Measurements from ENCODE around the gene CCDC57. TPM values are rescaled to one million over a fixed set of nuclear protein-coding genes. Genes with fewer than 3 reads are reported as not detected.
A peak's percentile ranks its signal among the peaks of the same experiment; 100 is the strongest.

Gene CCDC57
- total RNA-seq, 1 donor from 2014 or later = 50.5 TPM

DNA sequence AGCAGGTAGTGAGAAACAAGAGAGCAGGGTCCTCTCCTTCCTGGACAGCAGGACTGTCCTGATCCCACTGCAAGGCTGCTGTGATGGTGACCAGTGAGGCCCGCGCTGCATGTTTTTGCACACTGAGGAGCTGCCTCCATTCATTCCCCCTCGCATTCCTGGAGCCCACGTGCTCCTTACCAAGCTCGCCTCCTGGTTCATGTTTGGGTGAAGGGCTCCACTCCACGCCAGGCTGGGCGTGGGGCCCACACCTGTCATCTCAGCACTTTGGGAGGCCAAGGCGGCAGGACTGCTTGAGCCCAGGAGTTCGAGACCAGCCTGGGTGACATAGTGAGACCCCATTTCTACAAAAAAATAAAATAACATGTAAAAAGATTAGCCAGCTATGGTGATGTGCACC is 99.2 kb downstream of the CCDC57 start:
- Histone ChIP-seq H3K4me1 (peaks cover 3% of the 10 kb centered on the region), H3K9me3 (no peaks in the 10 kb centered on the region), H3K27ac (peak overlapping the region; percentile 71), H3K27me3 (no peaks in the 10 kb centered on the region), H3K36me3 (no peaks in the 10 kb centered on the region), H3K4me3 (no peak overlapping the region)
- intact Hi-C loops (cut with DNase I) = no loop called here
- TF ChIP-seq CTCF (IDR thresholded peaks at IDR 0.05) = no peak
- peak; percentile 47 for ATAC-seq
- no peak for DNase-seq

GRCh38 chr17:82112914-82113311 is 99.7 kb downstream of the CCDC57 start:
- Histone ChIP-seq H3K36me3 (no peaks in the 10 kb centered on the region), H3K27me3 (no peaks in the 10 kb centered on the region), H3K4me1 (peaks cover 9% of the 10 kb centered on the region), H3K27ac (peak overlapping the region; percentile 71), H3K9me3 (no peaks in the 10 kb centered on the region), H3K4me3 (peak overlapping the region; percentile 27)
- intact Hi-C loops (cut with DNase I) = no loop called here
- DNase-seq (no peak), ATAC-seq (peak; percentile 58)
- TF ChIP-seq CTCF (IDR thresholded peaks at IDR 0.05) = no peak

DNA sequence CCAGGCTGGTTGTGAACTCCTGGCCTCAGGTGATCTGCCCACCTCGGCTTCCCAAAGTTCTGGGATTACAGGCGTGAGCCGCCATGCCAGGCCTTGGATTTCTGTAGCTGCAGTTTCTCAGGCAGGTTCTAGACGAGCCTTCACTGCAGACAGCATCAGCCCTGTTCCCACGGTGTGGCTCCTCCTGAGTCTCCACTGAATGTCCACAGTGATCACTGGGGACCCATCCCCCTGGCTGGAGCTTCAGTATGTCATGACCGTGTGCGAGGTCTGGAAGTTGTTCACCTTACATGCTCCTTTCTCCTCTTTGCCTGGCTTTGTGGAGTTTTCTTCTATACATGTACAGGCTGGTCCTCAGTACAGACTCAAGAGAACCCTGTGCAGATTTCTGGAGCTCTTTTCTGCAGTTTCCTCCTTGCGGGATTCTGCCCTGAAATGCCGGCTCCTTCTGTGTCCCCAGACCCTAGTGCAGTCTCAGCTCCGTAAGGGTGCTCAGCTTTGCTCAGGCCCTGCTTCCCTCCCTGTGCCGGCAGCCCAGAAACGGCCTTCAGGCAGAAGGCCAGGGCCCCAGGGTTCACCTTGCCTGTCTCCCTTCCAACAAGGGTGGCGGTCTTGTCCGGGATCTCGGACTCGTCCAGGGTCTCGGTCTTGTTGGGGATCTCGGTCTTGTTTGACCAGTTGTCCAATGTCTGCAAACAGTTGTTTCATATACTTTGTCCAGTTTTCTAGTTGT is 100.3 kb downstream of the CCDC57 start:
- no peaks in the 10 kb centered on the region for H3K9me3 ChIP-seq
- TF ChIP-seq CTCF (IDR thresholded peaks at IDR 0.05) = no peak
- DNase-seq = peak; percentile 71
- peak overlapping the region; percentile 71 for H3K27ac ChIP-seq
- peak; percentile 40 for ATAC-seq
- H3K4me1 ChIP-seq = peaks cover 14% of the 10 kb centered on the region
- intact Hi-C loops (cut with DNase I) = no loop called here
- no peaks in the 10 kb centered on the region for H3K27me3 ChIP-seq
- H3K36me3 ChIP-seq = no peaks in the 10 kb centered on the region
- peak overlapping the region; percentile 27 for H3K4me3 ChIP-seq

GRCh38 chr17:82110298-82110697 is 102.3 kb downstream of the CCDC57 start:
- intact Hi-C loops (cut with DNase I) = no loop called here
- no peak overlapping the region for H3K4me3 ChIP-seq
- ATAC-seq (peak; percentile 5), DNase-seq (no peak)
- no peaks in the 10 kb centered on the region for H3K9me3 ChIP-seq
- H3K4me1 ChIP-seq = peaks cover 35% of the 10 kb centered on the region
- H3K27me3 ChIP-seq = no peaks in the 10 kb centered on the region
- H3K36me3 ChIP-seq = no peaks in the 10 kb centered on the region
- no peak overlapping the region for H3K27ac ChIP-seq
- no peak for TF ChIP-seq CTCF (IDR thresholded peaks at IDR 0.05)

DNA sequence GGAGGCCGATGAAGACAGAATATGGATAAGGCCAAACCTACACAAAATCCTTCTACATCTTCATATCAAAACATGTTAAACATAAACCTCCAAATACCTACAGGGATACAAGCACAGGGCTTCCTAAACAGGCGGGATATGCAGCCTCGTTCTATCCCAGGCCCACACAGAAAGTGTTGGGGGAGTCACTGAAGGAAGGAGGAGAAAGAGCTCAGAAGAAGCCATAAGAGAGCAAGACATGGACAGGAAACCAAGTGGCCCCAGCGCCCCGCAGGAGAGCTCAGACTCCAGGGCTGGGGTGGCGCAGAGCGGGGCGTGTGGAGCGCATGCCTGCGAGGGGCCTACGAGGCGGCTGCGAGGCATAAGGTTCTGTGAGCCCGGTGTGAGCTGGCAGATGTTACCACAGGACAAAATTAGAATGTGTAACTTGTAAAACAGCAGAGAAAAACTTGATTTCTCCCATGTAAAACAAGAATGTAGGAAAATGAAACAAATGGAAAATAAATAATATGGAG is 103.6 kb downstream of the CCDC57 start:
- H3K4me3 ChIP-seq = no peak overlapping the region
- H3K27me3 ChIP-seq = no peaks in the 10 kb centered on the region
- H3K36me3 ChIP-seq = no peaks in the 10 kb centered on the region
- H3K27ac ChIP-seq = no peak overlapping the region
- ATAC-seq (no peak), DNase-seq (no peak)
- no peaks in the 10 kb centered on the region for H3K9me3 ChIP-seq
- H3K4me1 ChIP-seq = peaks cover 38% of the 10 kb centered on the region
- intact Hi-C loops (cut with DNase I) = no loop called here
- no peak for TF ChIP-seq CTCF (IDR thresholded peaks at IDR 0.05)

Measured in upper lobe of right lung (tissue), 1 donor.